Osteocyte (in vitro differentiated cells): Measurements from ENCODE around the gene PHF24. TPM values are rescaled to one million over a fixed set of nuclear protein-coding genes. Genes with fewer than 3 reads are reported as not detected.

Experiments used
- DNase-seq: peaks from one replicate; pipeline ENCODE4 v3.0.0; 2021; ENCODE audit warnings: mixed read lengths; ENCODE audit not compliant: unreplicated experiment; ENCODE audit errors: extremely low spot score
- H3K27ac Mint-ChIP-seq: one replicate; pipeline ENCODE4 v1.8.0; 2021; ENCODE audit warnings: mild to moderate bottlenecking, mixed read lengths; ENCODE audit not compliant: unreplicated experiment
- H3K27me3 Mint-ChIP-seq: one replicate; pipeline ENCODE4 v1.8.0; 2021; ENCODE audit warnings: mixed read lengths; ENCODE audit not compliant: unreplicated experiment
- H3K36me3 Mint-ChIP-seq: one replicate; pipeline ENCODE4 v1.8.0; 2021; ENCODE audit warnings: mixed read lengths; ENCODE audit not compliant: unreplicated experiment
- H3K4me1 Mint-ChIP-seq: one replicate; pipeline ENCODE4 v1.8.0; 2021; ENCODE audit warnings: mixed read lengths; ENCODE audit not compliant: unreplicated experiment
- H3K4me3 Mint-ChIP-seq: one replicate; pipeline ENCODE4 v1.8.0; 2021; ENCODE audit warnings: mild to moderate bottlenecking, moderate library complexity, mixed read lengths; ENCODE audit not compliant: unreplicated experiment
- H3K9me3 Mint-ChIP-seq: one replicate; pipeline ENCODE4 v1.8.0; 2021; ENCODE audit warnings: mixed read lengths; ENCODE audit not compliant: unreplicated experiment
- CTCF ChIP-seq: fragments of 200-600 bp; sonication (generic); IDR thresholded peaks from 2 replicates; pipeline ENCODE4 v1.5.0; 2021; ENCODE audit warnings: antibody characterized with exemption, mild to moderate bottlenecking, moderate library complexity
- total RNA-seq: library from RNA; stranded (reverse); gene quantifications from 2 replicates; pipeline ENCODE4 v1.2.1, GENCODE V29; 2021

Gene PHF24
- total RNA-seq, 1 donor from 2014 or later, result not detected

GRCh38 chr9:35026671-35027070 is 68.6 kb downstream of the PHF24 start:
- H3K27me3 Mint-ChIP-seq, result no peaks in the 10 kb centered on the region
- H3K9me3 Mint-ChIP-seq, result no peaks in the 10 kb centered on the region
- H3K27ac Mint-ChIP-seq, result no peak overlapping the region
- TF ChIP-seq CTCF, result no peak
- peaks cover 3% of the 10 kb centered on the region for H3K4me1 Mint-ChIP-seq
- DNase-seq, result no peak
- peaks cover 24% of the 10 kb centered on the region for H3K36me3 Mint-ChIP-seq
- no peak overlapping the region for H3K4me3 Mint-ChIP-seq

GRCh38 chr9:35027374-35027773 is 69.3 kb downstream of the PHF24 start:
- no peak for TF ChIP-seq CTCF
- H3K4me3 Mint-ChIP-seq, result no peak overlapping the region
- no peaks in the 10 kb centered on the region for H3K27me3 Mint-ChIP-seq
- H3K9me3 Mint-ChIP-seq, result no peaks in the 10 kb centered on the region
- H3K4me1 Mint-ChIP-seq, result peaks cover 3% of the 10 kb centered on the region
- no peak for DNase-seq
- H3K27ac Mint-ChIP-seq, result no peak overlapping the region
- peaks cover 19% of the 10 kb centered on the region for H3K36me3 Mint-ChIP-seq

- Mint-ChIP-seq H3K36me3 (peaks cover 18% of the 10 kb centered on the region), H3K27me3 (no peaks in the 10 kb centered on the region), H3K4me1 (peaks cover 3% of the 10 kb centered on the region), H3K4me3 (no peak overlapping the region), H3K27ac (no peak overlapping the region), H3K9me3 (no peaks in the 10 kb centered on the region)
- TF ChIP-seq CTCF, result no peak
- DNase-seq, result no peak
Measured at GRCh38 chr9:35027860-35028259, 69.8 kb downstream of the PHF24 start.

GRCh38 chr9:35028341-35028740 is 70.3 kb downstream of the PHF24 start:
- H3K9me3 Mint-ChIP-seq, result no peaks in the 10 kb centered on the region
- H3K27me3 Mint-ChIP-seq, result no peaks in the 10 kb centered on the region
- no peak for TF ChIP-seq CTCF
- H3K36me3 Mint-ChIP-seq, result peaks cover 23% of the 10 kb centered on the region
- no peak for DNase-seq
- H3K4me3 Mint-ChIP-seq, result no peak overlapping the region
- H3K27ac Mint-ChIP-seq, result no peak overlapping the region
- H3K4me1 Mint-ChIP-seq, result peaks cover 3% of the 10 kb centered on the region

GRCh38 chr9:35029241-35029640 is 71.2 kb downstream of the PHF24 start:
- H3K9me3 Mint-ChIP-seq, result no peaks in the 10 kb centered on the region

More at GRCh38 chr9:35029241-35029640, 71.2 kb downstream of the PHF24 start:
- Mint-ChIP-seq H3K27me3 (no peaks in the 10 kb centered on the region), H3K36me3 (peaks cover 21% of the 10 kb centered on the region), H3K4me3 (no peak overlapping the region), H3K27ac (no peak overlapping the region), H3K4me1 (peaks cover 3% of the 10 kb centered on the region)
- no peak for DNase-seq
- no peak for TF ChIP-seq CTCF
